Body of pancreas (tissue), 4 donors: ENCODE data around the gene KIAA1191. TPM values are rescaled to one million over a fixed set of nuclear protein-coding genes. Genes with fewer than 3 reads are reported as not detected.

Experiments
- ATAC-seq: fragments of 150-250 bp; one replicate; pipeline ENCODE4 v1.9.1; 2016
- DNase-seq, 4 donors: peaks; one replicate each; pipeline ENCODE4 v3.0.0-alpha.2; 2019
- H3K27ac ChIP-seq, 4 donors: fragments of 200-600 bp; sonication (generic); 1 replicate in 3 of 4; 2 replicates in 1 of 4; pipeline versions ENCODE4 v1.5.1 to v1.6.1; 2016 to 2019; ENCODE audit warnings: mild to moderate bottlenecking in 1 of 4, mixed read lengths in 1 of 4, moderate library complexity in 1 of 4
- H3K27me3 ChIP-seq, 2 donors: fragments of 200-600 bp; sonication (generic); one replicate each; pipeline ENCODE4 v1.6.0; 2016; ENCODE audit warnings: mild to moderate bottlenecking in 1 of 2
- H3K36me3 ChIP-seq, 2 donors: fragments of 200-600 bp; sonication (generic); replicated peaks in 1 of 2; 2 replicates each; pipeline ENCODE4 v1.5.1; 2016; ENCODE audit warnings: low read depth in 2 of 2; ENCODE audit not compliant: insufficient read depth in 1 of 2
- H3K4me1 ChIP-seq: fragments of 200-600 bp; sonication (generic); one replicate; pipeline ENCODE4 v1.6.0; 2016
- H3K4me3 ChIP-seq, 2 donors: fragments of 200-600 bp; sonication (generic); 1 replicate in 1 of 2; 2 replicates in 1 of 2; pipeline ENCODE4 v1.5.1; 2016 to 2019
- H3K9me3 ChIP-seq, 3 donors: fragments of 200-600 bp; sonication (generic); 1 replicate in 2 of 3; 2 replicates in 1 of 3; pipeline ENCODE4 v1.5.1; 2016
- CTCF ChIP-seq, 7 experiments: fragments of 450-650 bp in 4 of 7; fragments of 200-600 bp in 3 of 7; sonication (generic) in 3 of 7; IDR thresholded peaks; one replicate each; pipeline ENCODE4 v1.5.1; 2016 to 2019; ENCODE audit warnings: antibody characterized with exemption in 7 of 7
- POLR2A ChIP-seq, 3 donors: fragments of 450-650 bp; IDR thresholded peaks; one replicate each; pipeline ENCODE4 v1.6.1; 2016; ENCODE audit warnings: antibody characterized with exemption in 3 of 3, mild to moderate bottlenecking in 2 of 3
- WGBS, 2 donors: methylation state at CpG; one replicate each; pipeline ENCODE4 v1.1.5; 2017; 5-methylcytosine and 5-hydroxymethylcytosine counted together
- intact Hi-C: fragments of 100-400 bp; cut with DNase I; formaldehyde crosslinking; loops from one replicate; pipeline ENCODE4 v1.15.1; 2023
- total RNA-seq, 2 donors: library from RNA; depleted of rRNA; stranded (reverse); fragments of >200 nt; gene quantifications; one replicate each; pipeline ENCODE4 v1.1.0, GENCODE V29; 2016

KIAA1191 gene
- total RNA-seq, 2 donors from 2014 or later, result 56.0 to 110 TPM

GRCh38 chr5:176352116-176352878 is 9.3 kb downstream of the KIAA1191 start:
- no peaks in the 10 kb centered on the region for H3K9me3 ChIP-seq
- H3K4me1 ChIP-seq, result no peaks in the 10 kb centered on the region
- H3K27ac ChIP-seq, result peak overlapping the region in 2 of 4 donors; percentile 5 to 13
- DNase-seq (peak in 1 of 4 donors; percentile 17), ATAC-seq (peak; percentile 38)
- WGBS, 2 donors, result 77 to 81% methylated on average over 5 of the region's 5 CpGs
- peaks cover 11 to 31% of the 10 kb centered on the region in 2 donors for H3K36me3 ChIP-seq
- intact Hi-C loops, result no loop called here
- no peaks in the 10 kb centered on the region for H3K27me3 ChIP-seq
- TF ChIP-seq CTCF (IDR thresholded peaks at IDR 0.05), result no peak
- H3K4me3 ChIP-seq, result no peak overlapping the region

GRCh38 chr5:176350416-176350815 is 11.1 kb downstream of the KIAA1191 start:
- Histone ChIP-seq H3K9me3 (no peaks in the 10 kb centered on the region), H3K27ac (no peak overlapping the region), H3K4me1 (no peaks in the 10 kb centered on the region), H3K36me3 (peaks cover 19 to 41% of the 10 kb centered on the region in 2 donors), H3K27me3 (no peaks in the 10 kb centered on the region), H3K4me3 (no peak overlapping the region)
- 88 to 95% methylated on average over 8 of the region's 8 CpGs for WGBS, 2 donors
- no peak for DNase-seq
- ATAC-seq, result no peak
- no peak for TF ChIP-seq POLR2A (IDR thresholded peaks at IDR 0.05)
- no peak for TF ChIP-seq CTCF (IDR thresholded peaks at IDR 0.05)
- intact Hi-C loops, result no loop called here

- Histone ChIP-seq H3K9me3 (no peaks in the 10 kb centered on the region), H3K36me3 (peaks cover 10 to 20% of the 10 kb centered on the region in 2 donors), H3K4me1 (no peaks in the 10 kb centered on the region), H3K27me3 (no peaks in the 10 kb centered on the region), H3K27ac (no peak overlapping the region), H3K4me3 (no peak overlapping the region)
- no peak for ATAC-seq
- 60 to 70% methylated on average over 2 of the region's 2 CpGs for WGBS, 2 donors
- TF ChIP-seq CTCF (IDR thresholded peaks at IDR 0.05) (no peak), POLR2A (IDR thresholded peaks at IDR 0.05) (no peak)
- DNase-seq, result no peak
- intact Hi-C loops, result no loop called here
Measured at GRCh38 chr5:176342766-176343458, 18.7 kb downstream of the KIAA1191 start.

GRCh38 chr5:176342158-176342483 is 19.4 kb downstream of the KIAA1191 start:
- no peaks in the 10 kb centered on the region for H3K9me3 ChIP-seq
- intact Hi-C loops, result no loop called here
- DNase-seq (no peak), ATAC-seq (no peak)
- no peaks in the 10 kb centered on the region for H3K27me3 ChIP-seq
- no peak for TF ChIP-seq CTCF (IDR thresholded peaks at IDR 0.05)
- no peak for TF ChIP-seq POLR2A (IDR thresholded peaks at IDR 0.05)
- no peak overlapping the region for H3K4me3 ChIP-seq
- WGBS, 2 donors, result 86 to 88% methylated on average over 1 of the region's 1 CpG
- H3K4me1 ChIP-seq, result no peaks in the 10 kb centered on the region
- H3K36me3 ChIP-seq, result peaks cover 7 to 15% of the 10 kb centered on the region in 2 donors
- H3K27ac ChIP-seq, result no peak overlapping the region
